GM11168 (cell line): ENCODE results near the gene COL9A1.
"Not testable (repeated sequence)": the region's sequence is repeated elsewhere in the genome, so short reads cannot be mapped to it uniquely, and the experiment has no call there.

Experiments
- in situ Hi-C: fragments of 300-500 bp; cut with MboI; formaldehyde crosslinking; loops from one replicate; pipeline ENCODE4 v1.12.0; 2022; ENCODE audit warnings: low sequenced_read_pairs; ENCODE audit not compliant: unreplicated experiment

The COL9A1 gene

DNA sequence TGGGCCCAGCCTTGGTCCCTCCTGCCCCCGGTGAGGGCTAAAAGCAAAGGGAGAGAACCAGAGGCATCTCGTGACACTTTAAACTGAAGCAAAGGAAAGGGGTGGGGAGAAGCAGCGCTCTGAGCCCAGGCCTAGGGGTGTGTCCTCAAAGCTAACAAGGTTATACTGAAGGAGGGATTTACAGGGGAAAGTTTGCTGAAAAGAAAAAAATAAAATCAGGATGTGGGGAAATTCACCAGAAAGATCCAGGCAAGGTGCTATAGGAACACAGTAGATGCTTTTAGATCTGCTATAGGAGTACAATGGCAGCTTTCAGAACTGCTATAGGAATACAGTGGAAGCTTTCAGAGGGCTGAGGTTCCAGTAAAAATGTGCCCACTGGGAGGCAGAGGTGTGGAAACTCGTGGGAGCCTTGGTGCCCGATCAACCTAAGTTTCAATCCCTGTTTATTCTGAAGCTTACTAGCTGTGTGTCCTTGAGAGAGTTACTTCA lies at the start of gene COL9A1:
COL9A1 (minus strand) TSS at position 51 of the 492 bp plus-strand sequence. CDS start 160 bp downstream, outside the sequence.
- in situ Hi-C loops: no loop called here

DNA sequence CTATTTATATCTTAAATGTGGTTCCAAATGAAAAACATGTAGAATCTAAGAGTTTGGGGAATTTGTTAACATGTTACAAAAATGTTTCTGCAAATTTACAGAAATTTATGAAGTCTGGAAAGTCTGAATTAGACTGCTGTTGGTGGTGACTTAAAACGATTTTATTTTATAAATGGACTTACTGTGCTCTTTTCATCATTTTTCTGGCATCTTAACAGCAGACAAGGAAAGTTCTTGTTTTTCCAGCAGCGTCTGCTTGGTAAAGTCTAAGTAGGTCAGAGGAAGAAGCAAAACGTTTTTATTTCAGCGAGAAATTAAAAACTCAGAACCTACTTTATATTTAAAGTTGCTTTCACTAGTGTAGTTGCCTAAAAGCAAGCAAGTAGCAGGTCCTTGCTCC lies 48.6 kb upstream of the COL9A1 start:
- in situ Hi-C loops: no loop called here

DNA sequence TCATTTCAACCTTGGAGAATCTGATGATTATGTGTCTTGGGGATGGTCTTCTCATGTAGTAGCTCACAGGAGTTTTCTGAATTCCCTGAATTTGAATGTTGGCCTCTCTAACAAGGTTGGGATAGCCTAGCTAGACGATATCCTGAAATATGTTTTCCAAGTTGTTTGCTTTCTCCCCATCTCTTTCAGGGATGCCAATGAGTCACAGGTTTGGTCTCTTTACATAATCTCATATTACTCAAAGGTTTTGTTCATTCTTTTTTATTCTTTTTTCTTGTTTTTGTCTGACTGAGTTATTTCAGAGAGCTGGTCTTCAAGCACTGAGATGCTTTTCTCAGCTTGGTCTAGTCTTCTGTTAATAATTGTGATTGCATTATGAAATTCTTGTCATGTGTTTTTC lies 42.7 kb upstream of the COL9A1 start:
- in situ Hi-C loops: no loop called here

DNA sequence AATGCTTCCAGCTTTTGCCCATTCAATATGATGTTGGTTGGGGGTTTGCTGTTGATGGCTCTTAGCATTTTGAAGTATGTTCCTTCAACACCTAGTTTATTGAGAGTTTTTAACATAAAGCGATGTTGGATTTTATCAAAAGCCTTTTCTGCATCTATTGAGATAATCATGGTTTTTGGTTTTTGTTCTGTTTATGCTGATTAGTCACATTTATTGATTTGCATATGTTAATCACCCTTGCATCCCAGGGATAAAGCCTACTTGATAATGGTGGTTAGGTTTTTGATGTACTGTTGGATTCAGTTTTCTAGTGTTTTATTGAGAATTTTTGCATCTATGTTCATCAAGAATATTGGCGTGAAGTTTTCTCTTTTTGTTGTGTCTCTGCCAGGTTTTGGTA lies 40.4 kb upstream of the COL9A1 start:
- in situ Hi-C loops: no loop called here

DNA sequence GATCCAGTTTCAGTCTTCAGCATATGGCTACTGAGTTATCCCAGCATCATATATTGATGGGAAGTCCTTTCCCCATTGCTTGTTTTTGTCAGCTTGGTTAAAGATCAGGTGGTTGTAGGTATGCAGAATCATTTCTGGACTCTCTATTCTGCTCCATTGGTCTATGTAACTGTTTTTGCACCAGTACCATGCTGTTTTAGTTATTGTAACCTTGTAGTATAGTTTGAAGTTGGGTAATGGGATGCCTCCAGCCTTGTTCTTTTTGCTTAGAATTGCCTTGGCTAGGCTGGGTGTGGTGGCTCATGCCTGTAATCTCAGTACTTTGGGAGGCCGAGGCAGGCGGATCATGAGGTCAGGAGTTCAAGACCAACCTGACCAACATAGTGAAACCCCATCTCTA lies 36.9 kb upstream of the COL9A1 start:
- in situ Hi-C loops: not testable (repeated sequence)

DNA sequence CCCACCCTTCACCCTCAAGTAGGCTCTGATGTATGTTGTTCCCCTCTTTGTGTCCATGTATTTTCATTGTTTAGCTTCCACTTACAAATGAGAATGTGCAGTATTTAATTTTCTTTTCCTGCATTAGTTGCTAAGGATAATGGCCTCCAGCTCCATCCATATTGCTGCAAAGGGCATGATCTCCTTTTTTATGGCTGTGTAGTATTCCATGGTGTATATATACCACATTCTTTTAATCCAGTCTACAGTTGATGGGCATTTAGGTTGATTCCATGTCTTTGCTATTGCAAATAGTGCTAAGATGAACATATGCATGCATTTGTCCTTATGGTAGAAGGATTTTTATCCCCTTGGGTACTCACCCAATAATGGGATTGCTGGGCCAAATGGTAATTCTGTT lies 35.9 kb upstream of the COL9A1 start:
- in situ Hi-C loops: no loop called here

DNA sequence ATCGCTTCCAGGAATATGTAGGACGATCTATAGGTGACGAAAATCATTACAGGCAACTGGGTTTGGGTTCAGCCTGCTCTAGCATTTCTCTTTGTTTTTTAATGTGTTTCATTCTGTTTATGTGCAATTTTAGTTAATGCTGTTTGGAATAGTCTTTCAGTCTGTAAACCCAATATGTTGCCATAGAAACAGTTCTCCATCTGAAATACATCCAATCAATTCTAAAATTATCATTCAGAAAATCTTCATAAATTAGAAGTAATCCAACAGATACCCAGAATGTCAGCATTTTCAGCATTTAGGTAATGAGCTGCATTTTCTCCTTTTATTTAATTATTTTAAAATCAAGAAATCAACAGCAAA lies 34.8 kb upstream of the COL9A1 start:
- in situ Hi-C loops: no loop called here

DNA sequence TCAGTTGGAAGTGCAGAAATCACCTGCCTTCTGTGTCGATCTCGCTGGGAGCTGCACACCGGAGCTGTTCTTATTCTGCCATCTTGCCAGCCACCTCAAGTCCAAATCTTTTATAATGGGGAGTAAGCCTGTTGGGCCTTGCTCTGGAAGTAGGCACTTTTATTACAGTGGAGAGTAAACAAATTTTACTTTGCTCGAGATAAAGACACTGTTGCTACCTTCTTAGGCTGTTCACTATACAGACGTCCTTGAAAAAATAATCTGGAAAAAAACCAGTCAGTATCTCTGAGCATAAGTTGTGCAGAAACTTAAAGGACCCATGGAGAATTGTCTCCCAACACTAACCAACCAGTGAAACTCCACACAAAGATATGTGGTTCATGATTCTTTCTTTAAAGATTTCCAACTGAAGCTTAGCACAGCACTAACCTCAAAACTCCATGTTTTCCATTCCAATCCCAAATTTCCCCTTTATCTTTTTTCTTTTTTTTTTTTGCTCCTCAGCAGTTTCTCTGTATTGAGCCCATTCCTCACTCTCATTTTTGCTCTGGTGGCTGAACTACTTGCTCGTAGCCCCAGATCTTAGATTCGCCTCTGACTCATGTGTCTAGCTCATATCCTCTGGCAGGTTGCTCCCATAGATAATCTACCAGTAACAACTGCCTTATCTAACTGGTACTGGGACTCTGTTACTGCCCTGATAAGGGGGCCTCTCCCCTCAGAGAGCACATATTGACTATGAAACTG lies 34.3 kb upstream of the COL9A1 start:
- in situ Hi-C loops: no loop called here

DNA sequence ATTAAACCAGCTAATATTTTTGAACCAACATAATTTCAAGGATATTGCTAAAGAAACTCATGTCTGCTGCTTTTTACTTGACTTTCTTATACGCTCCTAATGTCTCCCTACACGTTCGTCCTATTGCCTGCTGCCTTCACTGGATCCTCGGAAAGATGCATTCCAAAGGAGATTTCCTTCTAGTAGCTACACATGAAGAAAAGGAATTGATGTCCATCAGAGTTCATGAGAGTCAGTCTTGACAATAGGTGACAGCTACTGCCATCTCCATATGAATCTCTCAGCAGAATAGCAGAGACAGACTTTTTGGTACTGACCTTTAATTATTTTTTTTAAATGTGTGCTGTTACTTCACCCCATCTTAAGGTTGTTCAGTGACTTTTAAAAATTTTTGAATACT lies 24.2 kb upstream of the COL9A1 start:
- in situ Hi-C loops: no loop called here

DNA sequence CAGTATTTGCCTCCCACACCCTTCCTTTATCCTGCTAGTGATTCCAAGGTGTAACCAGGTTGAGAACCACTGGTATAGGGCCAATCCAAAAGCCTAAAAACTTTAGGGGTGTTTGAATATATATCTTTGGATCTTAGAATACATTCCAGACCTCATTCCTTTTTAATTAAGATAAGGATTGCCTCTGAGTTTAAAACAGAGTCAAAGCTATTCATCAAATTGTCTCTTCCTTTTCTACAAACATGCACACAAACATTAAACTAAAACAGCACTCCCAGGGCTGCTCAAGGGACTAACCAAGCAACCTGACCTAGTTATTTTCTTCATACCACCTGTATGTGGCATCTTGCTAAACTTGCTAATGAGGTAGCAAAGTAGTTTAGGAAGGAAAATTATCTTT lies 22.1 kb upstream of the COL9A1 start:
- in situ Hi-C loops: no loop called here

DNA sequence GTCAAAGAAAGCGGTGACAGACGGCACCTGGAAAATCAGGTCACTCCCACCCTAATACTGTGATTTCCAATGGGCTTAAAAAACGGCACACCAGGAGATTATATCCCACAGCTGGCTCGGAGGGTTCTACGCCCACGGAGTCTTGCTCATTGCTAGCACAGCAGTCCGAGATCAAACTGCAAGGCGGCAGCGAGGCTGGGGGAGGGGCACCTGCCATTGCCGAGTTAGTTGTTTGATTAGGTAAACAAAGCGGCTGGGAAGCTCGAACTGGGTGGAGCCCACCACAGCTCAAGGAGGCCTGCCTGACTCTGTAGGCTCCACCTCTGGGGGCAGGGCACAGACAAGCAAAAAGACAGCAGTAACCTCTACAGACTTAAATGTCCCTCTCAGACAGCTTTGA lies 14.9 kb upstream of the COL9A1 start:
- in situ Hi-C loops: not testable (repeated sequence)

DNA sequence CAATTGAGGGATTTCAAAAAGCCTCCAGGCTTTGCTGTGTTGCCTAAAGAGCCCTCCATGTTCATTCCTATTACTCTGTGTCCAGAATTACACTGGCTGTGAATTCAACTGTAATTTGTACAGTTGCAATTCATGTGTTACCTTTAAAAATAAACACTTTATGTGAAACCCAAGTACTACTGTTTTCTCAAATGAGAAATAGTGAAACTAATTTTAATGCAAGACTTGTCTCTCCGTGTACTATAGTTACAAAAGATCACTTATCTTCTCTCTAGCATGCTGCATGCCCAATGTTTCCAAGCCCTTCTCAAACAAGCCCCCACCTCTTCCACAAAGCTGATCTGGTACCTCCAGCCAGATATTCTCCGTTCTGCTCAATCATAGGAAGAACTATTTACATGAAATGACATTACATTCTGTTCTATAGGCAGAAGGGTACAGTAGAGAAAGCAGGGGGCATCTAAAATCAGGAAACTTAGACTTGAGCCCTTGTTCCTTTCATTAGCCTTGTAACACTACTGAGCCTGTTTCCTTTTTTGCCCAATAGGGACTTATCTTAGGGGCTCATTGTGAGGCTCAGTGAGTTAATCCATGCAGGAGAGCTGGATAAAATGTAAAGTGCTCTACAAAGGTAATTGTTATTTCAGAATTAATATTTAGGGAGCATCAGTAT lies 12.3 kb upstream of the COL9A1 start:
- in situ Hi-C loops: no loop called here

DNA sequence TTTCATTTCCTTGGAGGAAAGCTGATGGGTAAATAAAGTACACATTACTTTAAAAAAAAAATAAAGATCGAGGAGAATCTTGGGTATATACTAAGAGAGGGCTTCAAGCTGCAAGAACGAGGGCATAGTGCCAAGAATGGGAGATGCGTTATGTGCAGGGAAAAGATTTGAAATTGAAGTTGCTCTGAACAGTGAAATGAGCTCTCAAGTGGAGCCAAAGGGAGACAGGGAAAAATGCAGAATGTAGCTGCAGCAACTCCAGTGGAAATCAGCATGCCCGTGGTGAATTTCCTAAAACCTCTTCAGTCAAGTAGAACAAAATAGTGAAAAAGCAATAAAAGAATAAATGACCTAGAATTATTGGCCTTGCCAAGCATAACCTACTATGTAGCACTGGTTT lies 11.4 kb upstream of the COL9A1 start:
- in situ Hi-C loops: no loop called here

DNA sequence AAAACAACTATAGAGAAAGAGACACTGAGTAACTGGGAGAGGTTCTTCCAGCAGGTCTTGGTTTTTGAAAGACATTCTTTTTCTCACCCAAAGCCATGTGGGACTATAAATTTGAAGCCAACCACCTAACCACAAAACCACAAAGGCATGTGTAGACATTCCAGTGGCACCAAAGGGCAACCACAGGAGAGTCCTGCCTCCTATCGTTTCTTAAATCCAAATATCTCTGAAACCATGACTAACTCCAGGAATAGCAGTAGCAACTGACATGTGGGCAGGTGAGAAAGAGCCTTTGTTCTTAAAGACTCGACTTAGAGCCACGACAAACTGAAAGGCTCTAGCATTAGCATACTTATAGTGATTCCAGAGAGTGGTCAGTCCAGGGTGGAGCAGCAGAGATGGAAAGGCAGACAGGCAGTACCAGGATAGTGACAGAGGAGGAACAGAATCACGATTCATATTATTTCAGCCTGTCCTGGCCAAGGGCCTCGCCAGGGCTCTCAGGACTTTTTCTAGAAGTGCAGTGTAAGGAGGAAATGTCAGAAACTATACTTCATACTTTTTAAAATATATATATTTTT lies 9.4 kb upstream of the COL9A1 start:
- in situ Hi-C loops: no loop called here

DNA sequence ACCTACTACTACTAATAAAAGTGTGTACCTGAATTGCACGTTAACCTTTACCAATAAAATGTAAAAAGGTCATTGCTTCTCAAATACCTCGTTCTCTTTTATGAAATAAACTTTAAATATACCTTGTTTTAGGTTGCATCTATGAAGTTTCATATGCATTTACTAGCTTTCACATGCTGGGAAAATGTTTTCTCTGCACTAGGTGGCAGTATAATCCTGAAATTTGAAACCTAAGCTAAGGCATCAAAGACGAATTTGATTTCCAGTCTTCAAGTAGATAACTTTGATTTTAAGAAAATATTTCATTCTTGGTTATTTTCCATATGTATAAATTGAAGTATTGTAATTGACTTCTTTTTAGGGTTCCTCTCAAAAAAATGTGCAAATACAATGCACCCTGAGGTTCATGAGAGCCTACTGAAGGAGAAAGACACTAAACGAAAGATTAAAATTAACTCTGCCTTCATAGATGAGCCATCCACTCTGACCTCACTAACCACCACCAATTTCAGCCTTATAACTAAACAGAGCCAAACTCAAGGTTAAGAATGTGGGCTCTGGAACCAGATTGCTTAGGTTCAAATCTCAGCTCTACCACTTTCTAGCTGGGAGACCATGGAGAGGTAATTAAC lies 7.3 kb upstream of the COL9A1 start:
- in situ Hi-C loops: no loop called here

DNA sequence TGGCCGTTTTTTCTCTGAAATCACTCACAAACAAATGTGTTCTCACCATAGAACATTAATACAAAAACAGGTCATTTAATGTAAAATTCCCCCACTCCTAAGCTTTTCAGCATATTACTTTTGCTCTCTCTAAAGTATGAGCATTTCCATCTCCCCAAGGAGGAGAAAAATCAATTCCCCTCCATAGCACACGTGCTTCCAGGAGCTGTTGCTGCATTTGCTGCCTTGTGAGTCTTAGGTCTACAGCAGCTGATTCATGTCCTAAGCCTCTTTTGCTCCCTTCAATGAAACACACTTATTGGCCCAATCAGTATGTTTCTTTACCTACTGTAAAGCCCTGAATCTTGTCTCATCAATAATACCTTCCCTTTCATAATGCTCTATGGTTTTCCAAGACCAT lies 6.4 kb upstream of the COL9A1 start:
- in situ Hi-C loops: loop anchor here (5.0 kb wide), 1 partner anchor 58 kb away; no protein-coding TSS in a partner anchor

DNA sequence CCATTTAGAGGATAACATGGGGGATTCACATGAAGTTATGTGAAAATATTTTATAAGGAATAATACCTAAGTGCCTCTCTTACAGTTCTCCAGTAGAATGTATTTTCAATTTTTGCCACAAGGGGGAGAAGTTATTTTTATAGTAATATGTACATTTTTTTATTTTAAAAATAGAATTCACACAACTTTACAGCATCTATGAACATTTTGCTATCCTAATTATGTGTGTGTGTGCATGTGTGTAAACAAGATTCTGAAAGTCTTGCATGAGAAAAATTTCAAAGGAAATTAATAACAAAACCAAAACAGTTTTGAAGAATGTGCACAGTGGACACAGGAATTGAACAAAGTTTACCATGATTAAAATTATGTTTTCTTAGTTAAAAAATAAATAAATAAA lies 5.3 kb upstream of the COL9A1 start:
- in situ Hi-C loops: loop anchor here (5.0 kb wide), 1 partner anchor 59 kb away; no protein-coding TSS in a partner anchor

DNA sequence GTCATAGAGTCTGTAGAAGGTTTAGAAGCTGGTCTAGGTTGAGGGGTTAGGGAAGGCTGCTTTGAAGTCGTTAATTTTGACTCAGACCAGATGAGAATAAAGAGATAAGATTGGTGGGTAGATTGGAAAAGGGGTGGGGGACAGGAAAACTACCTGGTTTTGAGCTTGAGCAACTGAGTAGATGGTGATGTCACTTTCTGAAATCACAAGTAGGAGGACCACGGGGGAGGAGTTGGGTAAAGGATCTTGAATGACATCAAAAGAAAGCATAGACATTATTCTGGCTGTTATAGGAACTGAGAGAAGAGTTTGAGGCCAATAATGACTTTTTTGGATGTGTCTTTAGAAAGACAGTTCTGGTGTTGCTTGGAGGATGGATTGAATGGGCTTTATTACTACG lies 4.1 kb upstream of the COL9A1 start:
- in situ Hi-C loops: loop anchor here (5.0 kb wide), 1 partner anchor 60 kb away; no protein-coding TSS in a partner anchor

DNA sequence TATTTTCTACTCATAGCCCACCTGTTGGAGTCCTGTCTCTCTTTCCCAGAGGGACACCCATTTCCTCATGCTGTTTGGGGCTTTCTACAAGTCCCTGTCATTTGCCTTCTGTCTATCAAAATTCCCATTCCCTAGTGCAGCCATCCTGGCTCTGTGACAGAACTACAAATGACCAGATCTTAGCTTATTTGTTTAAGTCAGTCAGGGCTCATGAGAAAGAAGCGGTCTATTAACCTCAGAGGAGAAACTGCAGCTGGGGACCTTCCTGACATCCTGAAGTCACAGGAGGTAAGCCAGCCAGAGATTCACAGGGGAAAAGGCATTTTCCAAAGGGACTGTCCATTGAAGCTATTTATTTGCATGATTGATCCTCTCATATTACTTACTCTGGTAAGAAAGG lies 1.7 kb upstream of the COL9A1 start:
- in situ Hi-C loops: loop anchor here (5.0 kb wide), 1 partner anchor 63 kb away; no protein-coding TSS in a partner anchor

DNA sequence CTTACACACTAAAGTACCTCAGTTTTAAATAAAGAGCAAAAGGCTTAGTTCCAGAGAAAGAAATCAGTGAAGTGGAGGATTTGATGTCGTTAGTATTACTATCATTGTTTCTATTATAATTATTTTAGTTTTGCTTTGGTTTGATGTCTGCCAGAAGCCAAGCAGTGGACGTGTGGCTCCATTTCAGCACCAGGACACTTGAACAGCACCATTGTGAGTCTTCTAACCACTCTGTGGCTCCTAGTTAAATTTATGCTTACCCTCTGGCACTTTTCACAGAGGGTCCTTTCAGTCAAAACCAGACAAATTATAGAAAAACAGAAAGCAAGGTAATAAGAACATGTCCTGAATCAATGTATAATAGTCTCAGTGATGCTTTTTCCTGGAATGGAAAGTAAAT lies 3.4 kb downstream of the COL9A1 start:
- in situ Hi-C loops: no loop called here

DNA sequence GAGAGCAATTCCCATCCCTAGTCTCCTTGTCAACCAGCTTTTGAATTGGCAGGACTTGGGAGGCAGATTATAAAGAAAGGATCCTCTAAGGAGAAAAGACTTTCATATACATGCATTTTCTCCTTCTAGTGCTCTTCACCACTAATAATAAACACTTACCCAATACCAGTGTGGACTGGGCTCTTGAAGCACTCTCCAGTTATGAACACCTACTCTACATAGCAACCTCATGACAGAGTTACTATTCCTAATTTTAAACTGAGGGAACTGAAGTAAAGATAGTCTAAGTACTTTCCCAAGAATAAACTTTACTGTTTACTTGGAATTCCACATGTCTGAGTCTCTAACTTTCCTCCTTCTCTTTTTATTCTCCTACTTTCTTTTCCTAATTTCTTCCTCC lies 4.8 kb downstream of the COL9A1 start:
- in situ Hi-C loops: no loop called here
